IPS-20b (cell line): ENCODE results near the gene HIP1.
"Not testable (repeated sequence)": the region's sequence is repeated elsewhere in the genome, so short reads cannot be mapped to it uniquely, and the experiment has no call there.

ENCODE experiments used
- H3K27ac ChIP-seq: one replicate; pipeline ENCODE4 v1.5.1; 2013; ENCODE audit warnings: low read length
- H3K27me3 ChIP-seq: 2 replicates; pipeline ENCODE4 v1.6.1; 2013; ENCODE audit warnings: mild to moderate bottlenecking, low read length, inconsistent platforms; ENCODE audit not compliant: insufficient read depth
- H3K36me3 ChIP-seq: 2 replicates; pipeline ENCODE4 v1.6.1; 2013; ENCODE audit warnings: low read depth, mild to moderate bottlenecking, inconsistent platforms, low read length, moderate library complexity; ENCODE audit not compliant: insufficient read depth
- H3K4me1 ChIP-seq: 2 replicates; pipeline ENCODE4 v1.6.1; 2013; ENCODE audit warnings: mild to moderate bottlenecking, control low read depth, inconsistent platforms, low read length, moderate library complexity; ENCODE audit not compliant: insufficient read depth
- H3K4me3 ChIP-seq: 2 replicates; pipeline ENCODE4 v1.5.1; 2013; ENCODE audit warnings: mild to moderate bottlenecking, low read length, inconsistent platforms
- H3K9ac ChIP-seq: 2 replicates; pipeline ENCODE4 v1.6.1; 2013; ENCODE audit warnings: low read depth, mild to moderate bottlenecking, inconsistent platforms, low read length, moderate library complexity
- H3K9me3 ChIP-seq: 2 replicates; pipeline ENCODE4 v1.6.1; 2013; ENCODE audit warnings: mild to moderate bottlenecking, low read depth, low read length, inconsistent platforms; ENCODE audit not compliant: insufficient read depth

The HIP1 gene

GRCh38 chr7:75611557-75612178, 127.1 kb downstream of the HIP1 start:
- Histone ChIP-seq H3K9me3 (no peaks in the 10 kb centered on the region), H3K9ac (peak overlapping the region; percentile 58; the same call in 1 of the 2 replicates), H3K4me1 (no peaks in the 10 kb centered on the region; the same call in 1 of the 2 replicates), H3K27ac (peak overlapping the region; percentile 27), H3K27me3 (no peaks in the 10 kb centered on the region), H3K36me3 (peaks cover 15% of the 10 kb centered on the region; the same call in 1 of the 2 replicates), H3K4me3 (no peak overlapping the region)

- peaks cover 14% of the 10 kb centered on the region; the same call in 1 of the 2 replicates for H3K36me3 ChIP-seq
- H3K4me1 ChIP-seq, H3K27ac ChIP-seq, H3K9me3 ChIP-seq, H3K27me3 ChIP-seq, H3K4me3 ChIP-seq, H3K9ac ChIP-seq: not testable (repeated sequence)
Observed at GRCh38 chr7:75609416-75609815, 129.3 kb downstream of the HIP1 start.

GRCh38 chr7:75608451-75609122, 130.2 kb downstream of the HIP1 start:
- Histone ChIP-seq H3K4me3 (no peak overlapping the region), H3K4me1 (no peaks in the 10 kb centered on the region; the same call in 1 of the 2 replicates), H3K9ac (no peak overlapping the region), H3K27ac (no peak overlapping the region), H3K27me3 (no peaks in the 10 kb centered on the region), H3K9me3 (no peaks in the 10 kb centered on the region), H3K36me3 (peaks cover 11% of the 10 kb centered on the region; the same call in 1 of the 2 replicates)

GRCh38 chr7:75604408-75604807, 134.3 kb downstream of the HIP1 start:
- Histone ChIP-seq H3K36me3 (peaks cover 11% of the 10 kb centered on the region; the same call in 1 of the 2 replicates), H3K4me3 (no peak overlapping the region), H3K27me3 (no peaks in the 10 kb centered on the region), H3K9me3 (no peaks in the 10 kb centered on the region), H3K27ac (no peak overlapping the region), H3K9ac (0 out of 2 replicates have a peak overlapping the region, but pooled peaks have one; percentile 18), H3K4me1 (peaks cover 4% of the 10 kb centered on the region; the same call in 1 of the 2 replicates)

- H3K4me3 ChIP-seq, H3K9ac ChIP-seq, H3K36me3 ChIP-seq, H3K27me3 ChIP-seq, H3K27ac ChIP-seq, H3K9me3 ChIP-seq: not testable (repeated sequence)
- H3K4me1 ChIP-seq, result peaks cover 13% of the 10 kb centered on the region; the same call in 1 of the 2 replicates
Observed at GRCh38 chr7:75602831-75603230, 135.9 kb downstream of the HIP1 start.

- H3K27ac ChIP-seq, result no peak overlapping the region
- H3K9me3 ChIP-seq, result no peaks in the 10 kb centered on the region
- peaks cover 17% of the 10 kb centered on the region for H3K36me3 ChIP-seq
- no peak overlapping the region for H3K9ac ChIP-seq
- no peak overlapping the region for H3K4me3 ChIP-seq
- H3K27me3 ChIP-seq, result no peaks in the 10 kb centered on the region
- peaks cover 14% of the 10 kb centered on the region; the same call in 1 of the 2 replicates for H3K4me1 ChIP-seq
Observed at GRCh38 chr7:75601539-75601938, 137.2 kb downstream of the HIP1 start.

GRCh38 chr7:75600748-75601147, 138.0 kb downstream of the HIP1 start:
- not testable (repeated sequence) for H3K4me3 ChIP-seq, H3K9me3 ChIP-seq, H3K27ac ChIP-seq, H3K9ac ChIP-seq, H3K27me3 ChIP-seq
- H3K4me1 ChIP-seq, result peaks cover 14% of the 10 kb centered on the region; the same call in 1 of the 2 replicates
- peaks cover 25% of the 10 kb centered on the region for H3K36me3 ChIP-seq

GRCh38 chr7:75599244-75599781, 139.4 kb downstream of the HIP1 start:
- peak overlapping the region; percentile 59; the same call in 1 of the 2 replicates for H3K9ac ChIP-seq
- H3K27ac ChIP-seq, result peak overlapping the region; percentile 56
- H3K27me3 ChIP-seq, result no peaks in the 10 kb centered on the region
- H3K4me3 ChIP-seq, result peak overlapping the region; percentile 22; the same call in 1 of the 2 replicates
- H3K4me1 ChIP-seq, result peaks cover 14% of the 10 kb centered on the region; the same call in 1 of the 2 replicates
- H3K36me3 ChIP-seq, result peaks cover 35% of the 10 kb centered on the region
- no peaks in the 10 kb centered on the region for H3K9me3 ChIP-seq

GRCh38 chr7:75596727-75597614, 141.8 kb downstream of the HIP1 start:
- H3K9me3 ChIP-seq, result no peaks in the 10 kb centered on the region
- no peak overlapping the region for H3K9ac ChIP-seq
- H3K27me3 ChIP-seq, result no peaks in the 10 kb centered on the region
- H3K36me3 ChIP-seq, result peaks cover 51% of the 10 kb centered on the region
- peaks cover 14% of the 10 kb centered on the region; the same call in 1 of the 2 replicates for H3K4me1 ChIP-seq
- H3K27ac ChIP-seq, result peak overlapping the region; percentile 54
- H3K4me3 ChIP-seq, result no peak overlapping the region

GRCh38 chr7:75595766-75596165, 143.0 kb downstream of the HIP1 start:
- Histone ChIP-seq H3K27me3 (no peaks in the 10 kb centered on the region), H3K4me3 (no peak overlapping the region), H3K36me3 (peaks cover 61% of the 10 kb centered on the region), H3K9me3 (no peaks in the 10 kb centered on the region), H3K9ac (no peak overlapping the region), H3K27ac (no peak overlapping the region), H3K4me1 (peaks cover 10% of the 10 kb centered on the region; the same call in 1 of the 2 replicates)

GRCh38 chr7:75593500-75594184, 145.1 kb downstream of the HIP1 start:
- H3K36me3 ChIP-seq, result peaks cover 76% of the 10 kb centered on the region
- H3K4me3 ChIP-seq, H3K9ac ChIP-seq, H3K4me1 ChIP-seq, H3K27ac ChIP-seq, H3K9me3 ChIP-seq, H3K27me3 ChIP-seq: not testable (repeated sequence)
